Activated CD8-positive, alpha-beta memory T cell treated with anti-CD3 and anti-CD28 coated beads, Interleukin-2, amount 50 U/mL, for 1 hour (primary cell): ENCODE results near the gene CYLD.

Source experiments
- DNase-seq: peaks from one replicate; pipeline ENCODE4 v3.0.0-alpha.2; 2020; ENCODE audit errors: extremely low read depth

Gene CYLD

DNA sequence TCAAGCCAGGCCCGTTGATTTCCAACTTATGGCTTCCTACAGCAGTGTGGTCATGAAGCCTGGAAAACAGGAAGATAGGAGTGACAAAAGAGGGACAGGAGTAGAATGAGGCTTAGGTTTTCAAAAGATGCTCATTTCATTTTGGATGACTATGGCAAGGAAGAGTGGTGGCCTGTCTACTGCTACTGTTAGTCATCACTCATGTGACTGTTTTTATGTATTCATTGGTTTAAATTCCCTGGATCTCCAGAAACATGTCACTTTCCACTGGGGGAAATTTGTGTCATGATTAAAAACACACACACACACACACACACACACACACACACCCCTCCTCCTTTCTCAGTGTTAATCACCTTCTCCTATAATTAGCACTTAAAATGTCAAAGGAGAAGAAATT is 1.1 kb upstream of the CYLD start:
- DNase-seq = no peak

DNA sequence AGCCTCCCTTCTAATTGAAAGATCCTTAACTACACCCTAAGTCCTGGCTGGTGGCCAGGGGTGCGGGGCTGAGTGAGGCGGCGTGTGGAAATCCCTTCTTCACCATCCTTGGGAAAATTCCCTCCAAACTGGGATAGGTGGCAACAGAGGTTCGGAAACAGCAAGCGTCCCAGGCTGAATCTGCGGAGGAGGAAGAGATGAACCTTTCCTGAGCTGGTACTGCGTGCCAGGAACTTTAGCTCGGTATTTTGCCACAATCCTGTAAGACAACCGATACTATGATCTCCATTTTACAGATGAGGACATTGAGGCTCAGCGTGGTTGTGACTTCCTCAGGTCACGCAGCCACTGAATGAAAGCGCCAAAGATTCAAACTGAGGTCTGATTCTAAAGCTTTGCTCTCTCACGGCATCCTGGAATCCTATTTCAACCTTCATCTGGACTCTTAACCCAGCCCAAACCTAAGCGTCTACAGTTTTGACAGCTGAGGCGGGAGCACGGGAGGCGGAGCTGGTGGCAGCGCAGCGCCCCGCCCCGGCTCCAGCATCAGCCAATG is 583 bp upstream of the CYLD start:
- DNase-seq = no peak

GRCh38 chr16:50742576-50743200 is 802 bp downstream of the CYLD start:
- no peak for DNase-seq

- DNase-seq = no peak
Observed at GRCh38 chr16:50743581-50744225, 1.8 kb downstream of the CYLD start.

GRCh38 chr16:50744881-50745280 is 3.0 kb downstream of the CYLD start:
- DNase-seq = no peak

DNA sequence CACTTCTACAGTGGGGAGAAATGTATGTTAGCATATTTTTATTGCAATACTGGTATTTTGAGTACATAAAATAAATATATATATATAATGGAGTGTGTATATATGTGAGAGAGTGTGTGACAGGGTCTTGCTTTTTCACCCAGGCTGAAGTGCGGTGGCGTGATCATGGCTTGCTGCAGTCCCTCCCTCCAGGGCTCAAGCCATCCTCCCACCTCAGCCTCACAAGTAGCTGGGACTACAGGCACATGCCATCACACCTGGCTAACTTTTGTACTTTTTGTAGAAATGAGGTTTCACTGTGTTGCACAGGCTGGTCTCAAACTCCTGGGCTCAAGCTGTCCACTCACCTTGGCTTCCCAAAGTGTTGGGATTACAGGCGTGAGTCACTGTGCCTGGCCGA is 4.1 kb downstream of the CYLD start:
- DNase-seq = no peak

DNA sequence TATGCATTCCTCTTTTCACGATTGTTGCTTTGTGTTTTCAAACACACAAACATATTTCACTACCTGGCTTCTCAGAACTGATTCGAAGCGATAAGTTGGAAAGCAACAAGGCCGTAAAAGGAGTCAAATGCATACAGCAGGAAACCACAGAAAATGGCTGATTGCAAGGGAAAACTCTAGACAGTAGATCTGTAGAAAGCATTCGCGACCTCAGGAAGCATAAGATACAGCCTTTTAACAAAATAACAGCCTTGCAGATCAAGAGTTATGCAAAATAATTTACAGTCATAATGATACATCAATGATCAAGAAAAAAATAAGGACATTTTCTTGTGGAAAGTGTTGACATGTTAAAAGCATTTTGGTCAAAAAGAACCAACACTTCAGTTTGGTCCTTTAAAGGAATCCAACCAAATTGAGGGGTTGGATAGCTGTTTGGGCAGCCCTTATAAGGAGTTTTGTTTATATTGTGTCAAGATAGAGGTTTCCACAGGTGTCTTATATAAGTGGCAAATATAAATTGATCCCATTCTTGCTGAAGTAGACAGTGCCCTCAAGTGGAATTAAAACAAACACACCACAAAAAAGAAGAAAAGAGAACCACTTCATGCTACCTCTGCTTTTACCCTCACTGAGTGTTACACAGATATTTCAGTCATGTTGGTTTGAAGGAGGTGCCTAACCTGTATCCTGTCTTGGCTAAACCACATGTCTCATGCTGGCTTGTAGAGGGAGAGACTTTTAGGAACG is 5.5 kb downstream of the CYLD start:
- DNase-seq = no peak

DNA sequence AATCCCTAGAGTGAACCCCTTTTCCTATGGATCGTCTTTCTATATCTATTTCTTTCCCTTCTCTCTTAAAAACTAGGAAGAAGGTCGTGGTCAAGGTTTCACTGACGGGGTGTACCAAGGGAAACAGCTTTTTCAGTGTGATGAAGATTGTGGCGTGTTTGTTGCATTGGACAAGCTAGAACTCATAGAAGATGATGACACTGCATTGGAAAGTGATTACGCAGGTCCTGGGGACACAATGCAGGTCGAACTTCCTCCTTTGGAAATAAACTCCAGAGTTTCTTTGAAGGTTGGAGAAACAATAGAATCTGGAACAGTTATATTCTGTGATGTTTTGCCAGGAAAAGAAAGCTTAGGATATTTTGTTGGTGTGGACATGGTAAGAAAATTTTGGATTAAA is 9.6 kb downstream of the CYLD start:
- no peak for DNase-seq

GRCh38 chr16:50752471-50753235 is 10.8 kb downstream of the CYLD start:
- DNase-seq = no peak

GRCh38 chr16:50756473-50756872 is 14.6 kb downstream of the CYLD start:
- DNase-seq = no peak

DNA sequence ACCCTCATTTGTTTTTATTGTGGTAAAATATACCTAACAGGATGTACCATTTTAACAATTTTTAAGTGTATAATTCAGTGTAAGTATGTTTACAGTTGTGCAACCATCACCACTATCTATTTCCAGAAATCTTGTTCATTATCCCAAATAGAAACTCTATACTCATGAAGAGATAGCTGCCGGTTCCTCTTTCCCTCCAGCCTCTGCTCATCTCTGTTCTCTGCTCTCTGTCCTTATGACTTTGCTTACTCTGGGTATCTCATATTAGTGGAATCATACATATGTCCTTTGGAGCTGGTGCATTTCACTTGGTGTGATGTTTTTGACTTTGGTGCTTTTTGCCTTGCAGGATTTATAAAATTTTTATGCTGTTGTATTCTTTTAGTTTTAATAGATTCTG is 19.4 kb downstream of the CYLD start:
- DNase-seq = no peak

DNA sequence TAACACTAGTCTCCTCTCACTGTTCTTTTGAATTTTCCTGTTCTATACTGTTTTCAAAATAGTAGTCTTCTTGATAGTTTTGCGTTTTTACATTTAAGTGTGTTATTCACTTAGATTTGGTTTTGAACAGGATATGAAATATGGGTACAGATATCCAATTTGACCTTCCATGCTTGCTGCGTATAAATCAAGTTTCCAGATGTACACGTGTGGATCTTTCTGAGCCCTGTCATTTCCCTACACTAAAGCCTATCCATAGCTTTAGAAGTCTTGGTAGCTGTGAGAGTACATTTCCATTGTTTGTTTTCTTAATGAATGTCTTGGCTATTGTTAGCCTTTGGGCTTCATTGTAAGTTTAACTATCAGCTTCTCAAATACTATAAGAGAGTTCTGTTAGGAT is 20.4 kb downstream of the CYLD start:
- DNase-seq = no peak

- DNase-seq = no peak
Observed at GRCh38 chr16:50763211-50763610, 21.3 kb downstream of the CYLD start.

GRCh38 chr16:50765260-50765659 is 23.4 kb downstream of the CYLD start:
- no peak for DNase-seq

DNA sequence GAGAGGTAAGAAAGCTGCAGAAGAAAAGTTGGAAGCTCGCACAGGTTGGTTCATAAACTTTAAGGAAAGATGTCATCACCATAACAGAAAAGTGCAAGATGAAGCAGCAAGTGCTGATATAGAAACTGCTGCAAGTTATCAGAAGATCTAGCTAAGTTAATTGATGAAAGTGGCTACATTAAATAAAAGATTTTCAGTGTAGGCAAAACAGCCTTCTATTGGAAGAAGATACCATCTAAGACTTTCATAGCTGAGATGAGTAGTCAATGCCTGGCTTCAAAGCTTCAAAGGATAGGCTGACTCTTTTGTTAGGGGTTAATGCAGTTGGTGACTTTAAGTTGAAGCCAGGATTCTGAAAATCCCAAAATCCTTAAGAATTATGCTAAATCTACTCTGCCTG is 24.0 kb downstream of the CYLD start:
- DNase-seq = no peak

- DNase-seq = no peak
Observed at GRCh38 chr16:50767197-50767596, 25.3 kb downstream of the CYLD start.

GRCh38 chr16:50771366-50771765 is 29.5 kb downstream of the CYLD start:
- DNase-seq = no peak

GRCh38 chr16:50774405-50774804 is 32.5 kb downstream of the CYLD start:
- no peak for DNase-seq

DNA sequence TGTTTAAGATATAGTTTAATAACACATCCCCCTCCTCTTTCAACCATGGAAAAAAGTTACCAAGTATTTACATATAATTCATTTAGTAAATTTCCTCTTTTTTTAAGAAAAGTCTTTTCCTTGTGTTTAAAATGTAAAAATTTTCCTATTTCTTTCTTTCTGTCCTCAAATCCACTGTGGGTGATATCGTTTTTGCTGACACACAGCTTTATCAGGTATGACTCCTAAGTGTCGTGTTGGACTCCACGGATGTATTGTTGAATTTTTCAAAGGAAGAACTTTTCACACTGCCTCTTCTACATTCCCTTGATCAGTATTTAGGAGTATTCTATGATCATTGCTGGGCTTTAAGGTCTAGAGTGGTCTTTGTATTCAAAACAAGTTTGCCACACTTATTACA is 33.1 kb downstream of the CYLD start:
- no peak for DNase-seq

DNA sequence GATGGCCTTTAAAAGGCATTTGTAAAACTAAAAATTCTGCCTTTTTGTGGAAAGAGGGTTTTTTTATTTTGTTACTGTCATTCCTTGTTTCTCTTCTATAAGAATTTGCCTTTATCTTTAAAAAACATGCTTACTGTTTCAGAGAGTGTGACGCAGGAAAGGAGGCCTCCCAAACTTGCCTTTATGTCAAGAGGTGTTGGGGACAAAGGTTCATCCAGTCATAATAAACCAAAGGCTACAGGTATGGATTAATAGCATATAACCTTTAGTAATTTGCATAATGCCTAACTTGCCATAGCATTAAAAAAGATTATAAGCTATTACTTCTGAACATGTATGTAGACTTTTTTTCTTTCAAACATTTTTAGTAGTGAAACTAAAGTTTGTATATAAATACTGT is 34.2 kb downstream of the CYLD start:
- no peak for DNase-seq

DNA sequence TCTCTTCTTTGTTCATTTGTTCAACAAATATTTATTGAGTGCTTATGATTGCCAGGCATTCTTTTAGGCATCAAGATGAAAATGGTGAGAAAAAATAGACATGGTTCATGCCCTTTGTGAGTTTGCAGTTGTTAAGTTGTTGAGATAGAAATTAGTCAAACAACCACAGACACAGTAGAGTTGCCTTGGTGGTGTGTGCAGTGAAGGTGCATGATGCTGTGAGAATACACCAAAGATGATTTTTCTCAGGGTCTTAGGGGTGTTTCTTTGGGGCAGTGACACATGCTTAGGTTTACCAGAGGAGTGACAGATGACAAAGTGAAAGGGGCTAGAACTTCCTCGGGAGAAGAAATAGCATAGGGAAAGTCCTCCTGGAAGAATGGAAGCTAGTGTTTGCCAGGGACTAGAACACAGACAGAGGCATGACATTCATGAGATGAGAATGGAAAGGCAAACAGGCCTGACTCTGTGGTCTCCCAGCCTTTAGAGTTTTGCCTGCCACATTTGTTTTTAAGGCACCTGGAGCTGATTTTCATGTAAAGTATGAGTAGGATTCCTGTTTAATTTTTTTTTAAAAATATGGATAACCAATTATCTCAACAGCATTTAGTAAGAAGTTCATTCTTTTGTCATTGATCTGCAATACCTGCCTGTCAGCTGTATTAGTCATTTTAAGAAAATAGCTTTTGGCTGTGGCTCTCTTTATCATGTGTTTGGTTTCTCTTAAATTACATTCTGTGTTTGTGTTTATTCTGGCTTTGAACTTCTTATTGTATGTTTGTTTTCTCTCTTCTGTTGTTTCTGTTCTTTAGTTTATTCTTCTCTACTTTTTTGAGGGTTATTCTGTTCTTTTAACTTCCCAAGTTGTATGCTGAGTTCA is 36.6 kb downstream of the CYLD start:
- no peak for DNase-seq
